Measurements from ENCODE around the gene KCTD7. TPM values are rescaled to one million over a fixed set of nuclear protein-coding genes. Genes with fewer than 3 reads are reported as not detected.
"Not testable (repeated sequence)": the region's sequence is repeated elsewhere in the genome, so short reads cannot be mapped to it uniquely, and the experiment has no call there.

The KCTD7 gene
- total and polyA plus RNA-seq, 2 of the 13 experiments (the other 11 are each of a cell fraction or from before 2014, with no cell fraction given) = 7.3 to 13.5 TPM

GRCh38 chr7:66592597-66593146 is 36.0 kb upstream of the KCTD7 start:
- H2AFZ ChIP-seq (ENCODE audit: low read length); FAIRE-seq; H3K27me3 ChIP-seq (ENCODE audit: control insufficient read depth in 1 of 2, insufficient read depth in 2 of 2, low read length in 2 of 2); CTCF ChIA-PET (ENCODE audit: low intra/inter-chr PET ratio, low total read pairs); H3K9me3 ChIP-seq (ENCODE audit: low read length); in situ Hi-C loops (cut with HindIII; ENCODE audit: extremely low pct_ligation_motif_present, low pct_unique_long_range_greater_than_20kb); DNase-seq (ENCODE audit: low spot score); H3K36me3 ChIP-seq (replicated peaks in 1 of 2; ENCODE audit: control insufficient read depth in 1 of 2, insufficient read depth in 2 of 2, low read length in 2 of 2): not testable (repeated sequence)
- H3K4me1 ChIP-seq (ENCODE audit: insufficient read depth, low read length) = peaks cover 54% of the 10 kb centered on the region
- peak overlapping the region; percentile 79 for H3K27ac ChIP-seq (ENCODE audit: extremely low read length, insufficient read depth, low read length)
- peaks cover 42% of the 10 kb centered on the region for H3K79me2 ChIP-seq (ENCODE audit: insufficient read depth, low read length)
- peak overlapping the region; percentile 90 to 98 (median 98); a peak in 5 of 6 replicates for H3K4me3 ChIP-seq (replicated peaks in 1 of 3; ENCODE audit: insufficient read depth in 1 of 3, low read depth in 2 of 3, low read length in 3 of 3)
- 27% methylated on average over 4 of the region's 4 CpGs for WGBS (ENCODE audit: low lambda C conversion rate)
- TSS peak; percentile 95 for BruUV-seq (replicated peaks)
- intact Hi-C loops (cut with micrococcal nuclease; ENCODE audit: unreplicated experiment) = loop anchor here (5.0 kb wide), 1 partner anchor 35 kb away; the partner anchor contains the start of gene KCTD7
- POLR2A ChIA-PET = interaction anchor here (0.7 to 1.0 kb wide), 2 partner anchors 10 to 62 kb away, joined by 3 to 5 read pairs; no protein-coding TSS in a partner anchor
- ATAC-seq = peak; percentile 9
- peaks cover 12% of the 10 kb centered on the region for H4K20me1 ChIP-seq (ENCODE audit: insufficient read depth, low read length)
- peak overlapping the region; percentile 94 for H3K9ac ChIP-seq (ENCODE audit: insufficient read depth, low read depth, low read length)
- H3K4me2 ChIP-seq (ENCODE audit: low read depth, low read length) = peak overlapping the region; percentile 82
- TF ChIP-seq ZNF589 (CRISPR knock-in tag; conservative IDR thresholded peaks at IDR 0.05) (0 out of 2 replicates have a peak, but pooled peaks have one; percentile 1), PITX1 (CRISPR knock-in tag; IDR thresholded peaks at IDR 0.05) (0 out of 2 replicates have a peak, but pooled peaks have one; percentile 6), ESRRA (CRISPR knock-in tag; IDR thresholded peaks at IDR 0.05; ENCODE audit: low read depth) (peak; percentile 15; the same call in 1 of the 2 replicates), PRMT3 (CRISPR knock-in tag; IDR thresholded peaks at IDR 0.05; ENCODE audit: borderline replicate concordance, low read depth) (0 out of 2 replicates have a peak, but pooled peaks have one; percentile 2), ZNF770 (CRISPR knock-in tag; IDR thresholded peaks at IDR 0.05) (peak; percentile 20), ZNF556 (CRISPR knock-in tag; IDR thresholded peaks at IDR 0.05; ENCODE audit: borderline replicate concordance) (peak; percentile 6; the same call in 1 of the 2 replicates), HNF1B (CRISPR knock-in tag; IDR thresholded peaks at IDR 0.05) (0 out of 2 replicates have a peak, but pooled peaks have one; percentile 0), PHF21A (CRISPR knock-in tag; IDR thresholded peaks at IDR 0.05) (0 out of 2 replicates have a peak, but pooled peaks have one; percentile 15), ATF1 (CRISPR knock-in tag; IDR thresholded peaks at IDR 0.05) (0 out of 2 replicates have a peak, but pooled peaks have one; percentile 41), GATAD2A (CRISPR knock-in tag; IDR thresholded peaks at IDR 0.05) (0 out of 2 replicates have a peak, but pooled peaks have one; percentile 2), NAIF1 (CRISPR knock-in tag; IDR thresholded peaks at IDR 0.05; ENCODE audit: borderline replicate concordance) (0 out of 2 replicates have a peak, but pooled peaks have one; percentile 41), NR2C2 (CRISPR knock-in tag; IDR thresholded peaks at IDR 0.05; ENCODE audit: borderline replicate concordance) (peak; percentile 29; the same call in 1 of the 2 replicates), ZNF205 (CRISPR knock-in tag; IDR thresholded peaks at IDR 0.05) (0 out of 2 replicates have a peak, but pooled peaks have one; percentile 6)
- TF ChIP-seq, protein P1, sequence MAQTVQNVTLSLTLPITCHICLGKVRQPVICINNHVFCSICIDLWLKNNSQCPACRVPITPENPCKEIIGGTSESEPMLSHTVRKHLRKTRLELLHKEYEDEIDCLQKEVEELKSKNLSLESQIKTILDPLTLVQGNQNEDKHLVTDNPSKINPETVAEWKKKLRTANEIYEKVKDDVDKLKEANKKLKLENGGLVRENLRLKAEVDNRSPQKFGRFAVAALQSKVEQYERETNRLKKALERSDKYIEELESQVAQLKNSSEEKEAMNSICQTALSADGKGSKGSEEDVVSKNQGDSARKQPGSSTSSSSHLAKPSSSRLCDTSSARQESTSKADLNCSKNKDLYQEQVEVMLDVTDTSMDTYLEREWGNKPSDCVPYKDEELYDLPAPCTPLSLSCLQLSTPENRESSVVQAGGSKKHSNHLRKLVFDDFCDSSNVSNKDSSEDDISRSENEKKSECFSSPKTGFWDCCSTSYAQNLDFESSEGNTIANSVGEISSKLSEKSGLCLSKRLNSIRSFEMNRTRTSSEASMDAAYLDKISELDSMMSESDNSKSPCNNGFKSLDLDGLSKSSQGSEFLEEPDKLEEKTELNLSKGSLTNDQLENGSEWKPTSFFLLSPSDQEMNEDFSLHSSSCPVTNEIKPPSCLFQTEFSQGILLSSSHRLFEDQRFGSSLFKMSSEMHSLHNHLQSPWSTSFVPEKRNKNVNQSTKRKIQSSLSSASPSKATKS (CRISPR knock-in tag; IDR thresholded peaks at IDR 0.05) = 0 out of 2 replicates have a peak, but pooled peaks have one; percentile 55
- TF ChIP-seq, protein P2, sequence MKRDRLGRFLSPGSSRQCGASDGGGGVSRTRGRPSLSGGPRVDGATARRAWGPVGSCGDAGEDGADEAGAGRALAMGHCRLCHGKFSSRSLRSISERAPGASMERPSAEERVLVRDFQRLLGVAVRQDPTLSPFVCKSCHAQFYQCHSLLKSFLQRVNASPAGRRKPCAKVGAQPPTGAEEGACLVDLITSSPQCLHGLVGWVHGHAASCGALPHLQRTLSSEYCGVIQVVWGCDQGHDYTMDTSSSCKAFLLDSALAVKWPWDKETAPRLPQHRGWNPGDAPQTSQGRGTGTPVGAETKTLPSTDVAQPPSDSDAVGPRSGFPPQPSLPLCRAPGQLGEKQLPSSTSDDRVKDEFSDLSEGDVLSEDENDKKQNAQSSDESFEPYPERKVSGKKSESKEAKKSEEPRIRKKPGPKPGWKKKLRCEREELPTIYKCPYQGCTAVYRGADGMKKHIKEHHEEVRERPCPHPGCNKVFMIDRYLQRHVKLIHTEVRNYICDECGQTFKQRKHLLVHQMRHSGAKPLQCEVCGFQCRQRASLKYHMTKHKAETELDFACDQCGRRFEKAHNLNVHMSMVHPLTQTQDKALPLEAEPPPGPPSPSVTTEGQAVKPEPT (CRISPR knock-in tag; IDR thresholded peaks at IDR 0.05; ENCODE audit: low read depth) = 0 out of 2 replicates have a peak, but pooled peaks have one; percentile 9

Data from HepG2 (cell line).